IPS DF 19.7 (cell line): Measurements from ENCODE around the gene XAB2.
"Not testable (repeated sequence)": the region's sequence is repeated elsewhere in the genome, so short reads cannot be mapped to it uniquely, and the experiment has no call there.

ENCODE experiments used
- DNase-seq: peaks from one replicate; pipeline ENCODE4 v3.0.0-alpha.2; 2013; ENCODE audit warnings: low read depth, low spot score

Gene XAB2

DNA sequence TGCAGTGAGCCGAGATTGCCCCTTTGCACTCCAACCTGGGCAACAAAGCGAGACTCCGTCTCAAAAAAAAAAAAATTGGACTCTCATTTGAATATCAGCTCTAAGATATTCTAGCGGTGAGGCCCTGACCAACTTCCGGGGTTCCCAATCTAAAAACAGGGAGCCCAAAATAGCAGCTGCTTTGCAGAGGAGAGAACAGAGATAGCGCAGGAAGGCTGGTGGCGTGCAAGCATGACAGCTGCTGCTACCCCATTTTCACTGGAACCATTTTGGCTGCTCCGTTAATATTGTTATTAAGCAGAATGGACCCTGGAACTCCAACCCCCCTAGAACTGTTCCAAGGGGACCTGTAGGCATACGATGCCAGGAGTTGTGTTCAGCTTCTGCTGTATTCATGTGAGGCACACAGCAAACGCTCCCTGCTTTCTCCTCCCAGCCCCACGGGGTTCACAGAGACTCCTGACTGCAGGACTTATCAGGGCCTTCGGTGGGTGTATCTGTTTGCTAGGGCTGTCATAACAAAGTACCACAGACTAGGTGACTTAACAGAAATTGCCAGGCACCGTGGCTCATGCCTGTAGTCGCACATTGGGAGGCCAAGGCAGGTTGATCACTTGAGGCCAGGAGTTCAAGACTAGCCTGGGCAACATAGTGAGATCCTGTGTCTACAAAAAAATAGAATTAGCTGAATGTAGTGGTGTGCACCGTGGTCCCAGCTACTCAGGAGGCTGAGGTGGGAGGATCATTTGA is 19.1 kb upstream of the XAB2 start:
- DNase-seq: no peak

DNA sequence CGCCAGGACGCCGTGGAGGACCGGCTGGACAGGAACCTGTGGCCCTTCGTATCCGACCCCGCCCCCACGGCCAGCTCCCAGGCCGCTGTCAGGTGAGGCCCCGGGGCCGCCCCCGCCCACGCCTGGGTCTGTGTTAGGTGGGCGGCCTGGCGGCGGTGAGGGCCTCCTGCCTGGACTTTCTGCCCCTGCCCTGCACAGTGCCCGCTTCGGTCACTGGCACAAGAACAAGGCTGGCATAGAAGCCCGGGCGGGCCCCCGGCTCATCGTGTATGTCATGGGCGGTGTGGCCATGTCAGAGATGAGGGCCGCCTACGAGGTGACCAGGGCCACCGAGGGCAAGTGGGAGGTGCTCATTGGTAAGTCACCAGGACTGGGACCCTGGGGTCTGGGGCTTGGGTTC is 17.8 kb upstream of the XAB2 start:
- DNase-seq: no peak

- DNase-seq: no peak
Measured at GRCh38 chr19:7646426-7646700, 17.0 kb upstream of the XAB2 start.

- DNase-seq: no peak
Measured at GRCh38 chr19:7645656-7646425, 16.5 kb upstream of the XAB2 start.

GRCh38 chr19:7645163-7645562 is 15.8 kb upstream of the XAB2 start:
- DNase-seq: no peak

DNA sequence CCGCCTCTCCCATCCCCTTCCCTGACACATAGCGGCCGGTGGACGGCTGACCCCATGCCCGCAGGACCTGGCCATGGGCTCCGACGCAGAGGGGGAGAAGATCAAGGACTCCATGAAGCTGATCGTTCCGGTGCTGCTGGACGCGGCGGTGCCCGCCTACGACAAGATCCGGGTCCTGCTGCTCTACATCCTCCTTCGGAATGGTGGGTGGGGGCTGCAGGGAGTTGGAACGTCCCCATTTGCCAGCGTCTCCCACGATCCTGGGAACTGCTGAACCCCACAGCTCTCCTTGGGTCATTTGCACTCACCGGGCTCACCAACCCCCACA is 15.2 kb upstream of the XAB2 start:
- no peak for DNase-seq

DNA sequence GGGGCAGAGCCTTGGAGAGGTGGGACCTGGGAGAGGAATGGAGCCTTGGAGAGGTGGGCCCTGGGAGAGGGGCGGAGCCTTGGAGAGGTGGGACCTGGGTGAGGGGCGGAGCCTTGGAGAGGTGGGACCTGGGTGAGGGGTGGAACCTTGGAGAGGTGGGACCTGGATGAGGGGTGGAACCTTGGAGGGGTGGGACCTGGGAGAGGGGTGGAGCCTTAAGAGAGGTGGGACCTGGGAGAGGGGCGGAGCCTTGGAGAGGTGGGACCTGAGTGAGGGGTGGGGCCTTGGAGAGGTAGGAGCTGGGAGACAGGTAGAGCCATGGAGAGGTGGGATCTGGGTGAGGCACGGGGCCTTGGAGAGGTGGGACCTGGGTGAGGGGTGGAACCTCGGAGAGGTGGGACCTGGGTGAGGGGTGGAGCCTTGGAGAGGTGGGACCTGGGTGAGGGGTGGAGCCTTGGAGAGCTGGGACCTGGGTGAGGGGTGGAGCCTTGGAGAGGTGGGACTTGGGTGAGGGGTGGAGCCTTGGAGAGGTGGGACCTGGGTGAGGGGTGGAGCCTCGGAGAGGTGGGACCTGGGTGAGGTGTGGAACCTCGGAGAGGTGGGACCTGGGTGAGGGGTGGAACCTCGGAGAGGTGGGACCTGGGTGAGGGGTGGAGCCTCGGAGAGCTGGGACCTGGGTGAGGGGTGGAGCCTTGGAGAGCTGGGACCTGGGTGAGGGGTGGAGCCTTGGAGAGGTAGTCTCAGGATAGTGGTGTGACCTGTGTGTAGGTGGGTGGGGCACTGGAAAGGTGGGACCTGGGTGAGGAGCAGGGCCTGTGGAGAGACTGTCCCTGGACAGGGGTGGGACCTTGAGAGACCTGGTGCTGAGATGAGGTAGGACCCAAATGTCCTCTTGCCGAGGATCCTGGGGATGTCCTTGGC is 14.5 kb upstream of the XAB2 start:
- not testable (repeated sequence) for DNase-seq

DNA sequence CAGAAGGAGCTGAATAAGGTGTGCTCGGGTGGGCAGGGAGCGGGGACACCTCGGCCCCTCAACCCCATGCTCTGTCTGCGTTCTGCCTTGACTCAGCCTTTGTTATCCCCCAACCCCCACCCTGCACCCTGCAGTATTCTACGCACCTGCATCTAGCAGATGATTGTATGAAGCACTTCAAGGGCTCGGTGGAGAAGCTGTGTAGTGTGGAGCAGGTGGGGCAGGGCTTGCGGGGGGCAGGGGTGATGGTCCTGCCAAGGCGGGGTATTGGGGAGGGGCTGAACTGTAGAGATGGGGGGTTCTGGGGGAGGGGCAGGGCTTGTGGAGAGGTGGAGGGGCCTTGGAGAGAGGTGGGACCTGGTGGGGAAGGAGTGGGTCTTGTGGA is 13.7 kb upstream of the XAB2 start:
- no peak for DNase-seq

DNA sequence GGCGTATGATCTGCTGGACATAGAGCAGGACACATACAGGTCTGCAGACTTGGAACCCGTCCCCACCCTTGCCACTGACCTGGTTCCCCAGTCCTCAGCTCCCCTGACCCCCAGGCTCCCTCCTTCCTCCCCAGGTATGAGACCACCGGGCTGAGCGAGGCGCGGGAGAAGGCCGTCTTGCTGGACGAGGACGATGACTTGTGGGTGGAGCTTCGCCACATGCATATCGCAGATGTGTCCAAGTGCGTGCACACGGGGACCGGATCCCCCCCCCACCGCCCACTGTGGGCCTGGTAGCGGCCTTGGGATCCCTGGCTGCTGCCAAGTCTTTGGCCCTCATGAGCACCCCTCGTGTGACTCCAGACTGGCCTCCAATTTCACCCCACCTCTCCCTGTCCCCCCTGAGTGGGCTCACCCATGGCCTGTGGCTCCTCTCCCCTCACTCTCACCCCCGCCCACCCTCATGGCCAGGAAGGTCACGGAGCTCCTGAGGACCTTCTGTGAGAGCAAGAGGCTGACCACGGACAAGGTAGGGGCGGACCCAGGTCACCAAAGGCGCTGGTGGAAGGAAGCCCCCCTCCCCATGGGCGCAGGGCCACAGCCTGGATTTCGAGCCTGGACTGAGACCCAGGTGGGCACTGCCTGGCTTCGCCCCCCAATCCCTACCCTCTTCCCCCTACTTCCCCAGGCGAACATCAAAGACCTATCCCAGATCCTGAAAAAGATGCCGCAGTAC is 13.1 kb upstream of the XAB2 start:
- DNase-seq: no peak

DNA sequence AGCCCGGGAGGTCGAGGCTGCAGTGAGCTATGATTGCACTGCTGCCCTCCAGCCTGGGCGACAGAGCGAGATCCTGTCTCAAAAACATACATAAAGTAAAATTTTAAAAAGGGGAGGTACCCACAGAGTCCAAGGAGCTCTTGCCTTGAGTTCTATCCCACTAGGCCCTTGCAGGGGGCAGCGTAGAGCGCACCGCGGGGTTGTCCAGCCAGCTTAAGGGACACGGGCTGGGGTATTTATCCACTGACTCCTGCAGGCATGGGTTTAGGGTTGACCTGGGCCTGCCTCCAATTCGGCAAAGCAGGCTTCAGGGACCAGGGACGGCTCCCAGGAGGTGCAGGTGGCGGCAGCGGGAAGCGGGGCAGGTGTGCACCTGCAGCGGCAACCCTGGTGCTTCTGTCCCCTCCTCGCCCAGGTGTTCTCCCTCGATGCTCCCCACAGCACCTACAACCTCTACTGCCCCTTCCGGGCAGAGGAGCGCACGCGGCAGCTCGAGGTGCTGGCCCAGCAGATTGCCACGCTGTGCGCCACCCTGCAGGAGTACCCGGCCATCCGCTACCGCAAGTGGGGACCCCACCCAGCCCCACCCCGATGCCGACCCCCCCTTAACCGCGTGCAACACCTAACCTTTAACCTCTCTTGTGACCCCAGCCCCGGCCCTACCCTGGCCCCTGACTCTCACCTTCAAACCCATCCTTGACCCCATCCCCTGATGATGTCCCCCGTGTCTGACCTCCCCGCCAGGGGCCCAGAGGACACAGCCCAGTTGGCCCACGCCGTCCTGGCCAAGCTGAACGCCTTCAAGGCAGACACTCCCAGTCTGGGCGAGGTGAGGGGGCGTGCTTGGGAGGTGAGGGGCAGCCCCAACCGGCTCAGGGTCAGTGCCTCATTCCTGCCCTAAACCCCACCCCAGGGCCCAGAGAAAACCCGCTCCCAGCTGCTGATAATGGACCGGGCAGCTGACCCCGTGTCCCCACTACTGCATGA is 12.2 kb upstream of the XAB2 start:
- no peak for DNase-seq

DNA sequence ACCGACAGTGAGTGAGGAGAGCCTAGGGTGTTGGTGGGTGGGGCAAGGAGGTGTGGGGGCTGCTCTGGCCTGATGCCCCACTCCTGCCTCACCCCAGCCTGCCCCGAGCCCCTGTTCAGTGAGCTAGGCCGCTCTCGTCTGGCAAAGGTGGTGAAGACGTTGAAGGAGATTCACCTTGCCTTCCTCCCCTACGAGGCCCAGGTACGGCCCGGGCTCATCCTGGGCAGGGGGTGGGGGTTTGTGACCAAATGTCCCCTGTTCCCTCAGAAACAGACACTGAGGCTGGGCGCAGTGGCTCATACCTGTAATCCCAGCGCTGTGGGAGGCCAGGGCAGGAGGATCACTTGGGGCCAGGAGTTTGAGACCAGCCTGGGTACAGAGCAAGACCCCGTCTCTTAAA is 11.5 kb upstream of the XAB2 start:
- no peak for DNase-seq

DNA sequence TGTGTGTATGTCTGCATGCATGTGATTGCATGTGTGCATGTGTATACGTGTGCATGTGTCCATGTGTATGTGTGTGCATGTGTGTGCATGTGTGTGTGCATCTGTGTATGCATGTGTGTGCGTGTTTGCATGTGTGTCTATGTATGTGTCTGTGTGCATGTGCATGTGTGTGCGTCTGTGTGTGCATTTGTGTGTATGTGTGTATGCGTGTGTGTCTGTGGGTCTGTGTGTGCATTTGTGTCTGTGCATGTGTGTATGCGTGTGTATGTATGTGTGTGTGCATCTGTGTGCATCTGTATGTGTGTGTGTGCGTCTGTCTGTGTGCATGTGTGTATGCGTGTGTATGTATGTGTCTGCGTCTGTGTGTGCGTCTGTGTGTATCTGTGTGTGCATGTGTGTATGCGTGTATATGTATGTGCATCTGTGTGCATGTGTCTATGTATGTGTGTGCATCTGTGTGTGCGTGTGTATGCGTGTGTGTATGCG is 10.6 kb upstream of the XAB2 start:
- no peak for DNase-seq

DNA sequence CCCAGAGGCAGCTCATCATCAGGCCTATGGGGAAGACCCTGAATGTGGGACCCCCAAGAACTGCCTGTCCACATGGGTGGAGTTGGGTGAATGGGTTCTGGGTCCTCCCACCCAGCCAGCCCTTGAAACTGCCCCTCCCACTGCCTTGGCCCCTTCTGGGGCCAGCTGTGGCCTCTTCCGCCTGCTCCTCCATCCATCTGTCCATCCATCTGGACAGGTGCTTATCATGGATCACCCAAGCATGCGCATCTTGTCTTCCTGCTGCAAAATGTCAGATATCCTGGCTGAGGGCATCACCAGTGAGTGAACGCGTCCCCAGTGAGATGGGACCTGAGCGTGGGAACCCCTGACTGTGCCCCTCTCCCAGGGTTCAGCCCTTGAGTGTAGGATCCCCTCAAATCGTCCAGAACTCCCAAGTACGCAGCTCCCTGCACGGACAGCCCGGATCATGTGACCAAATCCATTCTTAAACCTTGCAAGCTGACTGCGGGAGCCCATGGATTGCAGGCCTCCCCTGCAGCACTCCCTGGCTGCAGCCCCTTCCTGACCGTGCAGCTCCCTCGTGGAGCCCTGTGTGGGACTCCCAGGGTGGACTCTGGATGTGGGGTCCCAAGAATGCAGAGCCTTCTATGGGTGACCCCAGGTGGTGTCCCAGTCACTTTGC is 9.6 kb upstream of the XAB2 start:
- DNase-seq: no peak

DNA sequence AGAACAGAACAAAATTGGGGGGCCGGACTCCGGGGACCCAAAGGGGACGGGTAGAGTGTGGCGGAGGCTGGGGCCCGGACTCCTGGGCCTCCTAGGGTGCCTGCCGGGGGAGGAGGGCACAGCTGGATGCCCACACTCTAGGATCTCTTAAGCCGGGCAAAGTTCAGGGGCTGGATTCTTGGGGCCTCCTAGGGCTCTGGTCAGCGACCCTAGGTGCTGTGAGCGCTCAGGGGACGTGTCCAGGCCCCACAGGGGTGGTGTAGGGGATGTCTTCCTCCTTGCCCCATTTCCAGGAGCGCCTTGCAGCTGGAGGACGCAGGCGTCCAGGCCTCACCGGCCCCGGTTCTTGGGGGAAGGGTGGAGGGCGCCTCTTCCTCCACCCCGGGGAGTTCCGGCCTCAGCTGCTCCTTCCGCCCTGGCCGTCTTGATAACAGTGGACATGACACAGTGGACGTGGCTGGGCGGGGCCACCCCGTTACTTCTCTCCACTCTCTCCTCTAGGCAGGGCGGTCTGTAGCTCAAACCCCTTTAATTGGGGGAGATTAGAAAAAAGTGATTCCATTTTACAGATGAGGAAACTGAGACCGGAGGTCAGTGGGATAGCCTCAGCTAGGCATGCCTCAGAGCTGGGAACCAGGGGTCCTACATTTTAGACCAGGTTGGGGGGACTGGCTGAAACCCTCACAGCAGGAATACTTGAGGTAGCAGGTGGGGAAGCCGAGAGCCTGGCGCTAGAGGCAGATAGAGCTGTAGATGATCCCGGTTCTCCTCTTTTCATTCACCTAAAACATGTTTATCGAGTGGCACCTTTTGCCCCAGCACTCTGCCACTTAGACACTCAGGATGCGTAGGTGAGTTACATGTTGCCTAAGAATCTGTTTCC is 8.3 kb upstream of the XAB2 start:
- DNase-seq: no peak

GRCh38 chr19:7636691-7637373 is 7.5 kb upstream of the XAB2 start, which contains the start of gene STXBP2:
Gene STXBP2, plus strand, starts transcription at chr19:7637110. Its CDS starts 40 bp downstream, at chr19:7637150.
- DNase-seq: no peak

- DNase-seq: no peak
Measured at GRCh38 chr19:7636317-7636690, 7.0 kb upstream of the XAB2 start.

DNA sequence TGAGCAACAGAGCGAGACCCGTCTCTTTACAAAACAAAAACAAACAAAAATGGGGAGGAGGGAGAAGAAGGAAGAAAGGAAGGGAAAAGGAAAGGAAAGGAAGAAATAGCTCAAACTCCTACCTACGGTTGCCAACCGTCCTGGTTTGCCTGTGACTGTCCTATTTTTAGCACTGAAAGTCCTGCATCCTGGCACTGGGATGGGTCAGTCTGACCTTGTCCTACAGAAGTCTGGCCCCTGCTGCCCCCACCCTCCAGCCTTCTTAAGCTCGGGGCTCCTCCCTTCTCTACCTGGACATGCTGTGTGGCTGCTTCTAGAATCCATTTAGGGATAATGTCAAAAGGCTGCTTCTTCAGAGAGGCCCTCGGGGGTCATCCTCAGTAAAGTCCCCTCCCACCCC is 6.3 kb upstream of the XAB2 start:
- no peak for DNase-seq

DNA sequence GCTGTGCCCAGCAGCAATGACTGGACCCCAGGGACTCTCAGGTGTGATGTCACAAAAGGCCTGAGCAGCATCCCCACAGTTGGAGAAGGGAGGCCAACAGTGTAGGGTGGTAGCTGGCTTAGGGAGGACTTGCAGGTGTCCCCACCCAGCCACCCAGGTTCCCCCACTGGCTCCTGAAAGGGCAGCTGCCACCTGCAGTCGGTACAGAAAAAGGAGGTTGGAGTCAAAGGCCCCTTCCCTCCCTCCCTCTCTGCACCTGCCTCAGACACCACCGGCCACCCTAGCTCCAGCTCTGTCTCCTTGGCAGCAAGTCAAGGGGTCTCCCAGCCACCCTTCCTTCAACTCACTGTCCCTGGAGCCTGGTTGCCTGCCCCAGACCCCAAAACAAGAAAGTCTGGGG is 4.4 kb upstream of the XAB2 start, which contains the start of gene PCP2:
Gene PCP2 (minus strand): TSS at position 22 of the 400 bp plus-strand sequence. CDS start 262 bp downstream, outside the sequence.
- DNase-seq: no peak
